HUES64 (cell line): ENCODE measurements around the gene MCTS1.
A peak's percentile ranks its signal among the peaks of the same experiment; 100 is the strongest.
"Not testable (repeated sequence)": the region's sequence is repeated elsewhere in the genome, so short reads cannot be mapped to it uniquely, and the experiment has no call there.

ENCODE experiments used
- H3K27ac ChIP-seq: 2 replicates; pipeline ENCODE4 v1.7.0; 2013; ENCODE audit warnings: low read depth, low read length, inconsistent platforms
- H3K27me3 ChIP-seq: 2 replicates; pipeline ENCODE4 v1.6.1; 2013; ENCODE audit warnings: mild to moderate bottlenecking, low read length; ENCODE audit not compliant: insufficient read depth
- H3K36me3 ChIP-seq: 2 replicates; pipeline ENCODE4 v1.6.1; 2013; ENCODE audit warnings: mild to moderate bottlenecking, low read length; ENCODE audit not compliant: insufficient read depth
- H3K4me1 ChIP-seq: 2 replicates; pipeline ENCODE4 v1.6.1; 2013; ENCODE audit warnings: mild to moderate bottlenecking, low read length, moderate library complexity; ENCODE audit not compliant: insufficient read depth
- H3K4me3 ChIP-seq: 2 replicates; pipeline ENCODE4 v1.5.1; 2013; ENCODE audit warnings: mild to moderate bottlenecking, low read length, moderate library complexity
- H3K9ac ChIP-seq: 2 replicates; pipeline ENCODE4 v1.6.1; 2013; ENCODE audit warnings: mild to moderate bottlenecking, low read depth, low read length
- H3K9me3 ChIP-seq: 2 replicates; pipeline ENCODE4 v1.6.1; 2013; ENCODE audit warnings: low read depth, low read length; ENCODE audit not compliant: insufficient read depth
- WGBS: fragments of 150-250, 120-280 bp; methylation state at CpG from one replicate; pipeline ENCODE4 v1.1.7; 2013; ENCODE audit warnings: missing lambda C conversion rate; 5-methylcytosine and 5-hydroxymethylcytosine counted together

MCTS1 gene

DNA sequence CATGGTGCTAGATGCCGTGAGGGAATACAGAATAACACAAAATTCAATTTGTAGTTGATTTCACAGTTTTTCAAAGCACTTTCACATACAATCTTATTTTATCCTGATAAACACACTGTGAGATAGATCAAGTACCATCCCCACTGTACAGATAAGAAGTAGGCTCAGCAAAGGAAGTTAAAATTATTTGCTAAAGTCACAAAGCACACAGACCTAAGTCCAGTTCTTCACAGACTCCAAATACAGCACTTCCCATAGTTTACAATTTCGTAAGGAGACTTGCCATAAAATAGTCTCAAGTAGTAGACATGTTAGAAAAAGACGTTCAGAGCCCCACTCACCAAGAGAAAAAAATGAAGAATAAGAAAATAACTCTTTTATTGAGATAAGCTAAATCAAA is 35.3 kb upstream of the MCTS1 start:
- 87% methylated on average over 1 of the region's 3 CpGs for WGBS
- H3K4me3 ChIP-seq = no peak overlapping the region
- H3K4me1 ChIP-seq = no peaks in the 10 kb centered on the region
- no peak overlapping the region for H3K9ac ChIP-seq
- no peaks in the 10 kb centered on the region for H3K9me3 ChIP-seq
- H3K27me3 ChIP-seq = no peaks in the 10 kb centered on the region
- no peak overlapping the region for H3K27ac ChIP-seq
- H3K36me3 ChIP-seq = no peaks in the 10 kb centered on the region

GRCh38 chrX:120570011-120570600 is 33.8 kb upstream of the MCTS1 start:
- no peak overlapping the region for H3K27ac ChIP-seq
- H3K36me3 ChIP-seq = no peaks in the 10 kb centered on the region
- H3K9me3 ChIP-seq = no peaks in the 10 kb centered on the region
- no peak overlapping the region for H3K9ac ChIP-seq
- 86% methylated on average over 2 of the region's 3 CpGs for WGBS
- H3K4me3 ChIP-seq = no peak overlapping the region
- H3K27me3 ChIP-seq = no peaks in the 10 kb centered on the region
- no peaks in the 10 kb centered on the region; the same call in 1 of the 2 replicates for H3K4me1 ChIP-seq

GRCh38 chrX:120573806-120574205 is 30.1 kb upstream of the MCTS1 start:
- H3K4me1 ChIP-seq, H3K9ac ChIP-seq, H3K36me3 ChIP-seq, H3K27me3 ChIP-seq, H3K9me3 ChIP-seq, H3K27ac ChIP-seq, H3K4me3 ChIP-seq: not testable (repeated sequence)
- 100% methylated on average over 5 of the region's 13 CpGs for WGBS

- H3K27ac ChIP-seq = no peak overlapping the region
- H3K36me3 ChIP-seq = no peaks in the 10 kb centered on the region
- no peaks in the 10 kb centered on the region for H3K9me3 ChIP-seq
- H3K4me1 ChIP-seq = no peaks in the 10 kb centered on the region; the same call in 1 of the 2 replicates
- H3K9ac ChIP-seq = no peak overlapping the region
- 81% methylated on average over 17 of the region's 18 CpGs for WGBS
- no peaks in the 10 kb centered on the region for H3K27me3 ChIP-seq
- H3K4me3 ChIP-seq = no peak overlapping the region
Observed at GRCh38 chrX:120575379-120576114, 28.4 kb upstream of the MCTS1 start.

GRCh38 chrX:120585702-120586101 is 18.2 kb upstream of the MCTS1 start:
- H3K4me3 ChIP-seq = no peak overlapping the region
- no peaks in the 10 kb centered on the region for H3K27me3 ChIP-seq
- H3K9me3 ChIP-seq = no peaks in the 10 kb centered on the region
- WGBS = 100% methylated on average over 1 of the region's 2 CpGs
- no peaks in the 10 kb centered on the region for H3K4me1 ChIP-seq
- H3K36me3 ChIP-seq = no peaks in the 10 kb centered on the region
- H3K9ac ChIP-seq = no peak overlapping the region
- H3K27ac ChIP-seq = no peak overlapping the region

DNA sequence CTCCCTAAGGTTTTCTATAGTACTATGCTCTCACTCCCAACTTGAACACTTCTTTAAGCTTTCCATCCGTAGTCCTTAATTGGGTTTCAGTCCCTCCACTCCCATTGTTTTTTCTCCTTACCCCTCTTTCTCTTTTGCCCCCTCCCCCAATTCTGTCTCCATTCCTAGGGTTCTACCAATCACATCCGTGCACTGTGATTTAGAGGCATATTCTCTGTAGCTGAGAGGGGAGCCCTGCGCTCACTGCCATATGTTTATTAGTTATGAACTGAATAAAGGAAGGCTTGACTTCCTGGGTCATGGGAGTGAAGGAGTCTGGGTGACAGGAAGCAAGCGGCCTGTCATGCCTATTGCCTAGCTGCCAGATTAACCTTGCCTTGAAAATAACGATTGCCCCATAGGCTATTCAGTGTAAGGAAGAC is 471 bp downstream of the MCTS1 start:
- Histone ChIP-seq H3K4me1 (no peaks in the 10 kb centered on the region; the same call in 1 of the 2 replicates), H3K36me3 (peaks cover 6% of the 10 kb centered on the region; the same call in 1 of the 2 replicates), H3K9ac (peak overlapping the region; percentile 77), H3K27ac (peak overlapping the region; percentile 95; the same call in 1 of the 2 replicates), H3K27me3 (no peaks in the 10 kb centered on the region), H3K4me3 (peak overlapping the region; percentile 85), H3K9me3 (no peaks in the 10 kb centered on the region)
- 1% methylated on average over 5 of the region's 5 CpGs for WGBS

GRCh38 chrX:120612086-120612485 is 8.2 kb downstream of the MCTS1 start:
- WGBS = no CpG with 5 or more reads among the region's 1 CpG
- no peak overlapping the region for H3K4me3 ChIP-seq
- H3K9me3 ChIP-seq = no peaks in the 10 kb centered on the region
- no peaks in the 10 kb centered on the region for H3K4me1 ChIP-seq
- peaks cover 45% of the 10 kb centered on the region for H3K36me3 ChIP-seq
- H3K9ac ChIP-seq = no peak overlapping the region
- H3K27me3 ChIP-seq = no peaks in the 10 kb centered on the region
- H3K27ac ChIP-seq = no peak overlapping the region

GRCh38 chrX:120614816-120615215 is 10.9 kb downstream of the MCTS1 start:
- H3K4me1 ChIP-seq = no peaks in the 10 kb centered on the region
- H3K27me3 ChIP-seq = no peaks in the 10 kb centered on the region
- H3K27ac ChIP-seq = no peak overlapping the region
- peaks cover 36% of the 10 kb centered on the region for H3K36me3 ChIP-seq
- no peak overlapping the region for H3K4me3 ChIP-seq
- H3K9ac ChIP-seq = no peak overlapping the region
- no peaks in the 10 kb centered on the region for H3K9me3 ChIP-seq

GRCh38 chrX:120617996-120618630 is 14.2 kb downstream of the MCTS1 start:
- Histone ChIP-seq H3K27me3 (no peaks in the 10 kb centered on the region), H3K27ac (no peak overlapping the region), H3K9ac (no peak overlapping the region), H3K9me3 (no peaks in the 10 kb centered on the region), H3K36me3 (peaks cover 19% of the 10 kb centered on the region; the same call in 1 of the 2 replicates), H3K4me1 (no peaks in the 10 kb centered on the region), H3K4me3 (no peak overlapping the region)
- WGBS = 90% methylated on average over 5 of the region's 5 CpGs

- Histone ChIP-seq H3K9me3 (no peaks in the 10 kb centered on the region), H3K27ac (no peak overlapping the region), H3K27me3 (no peaks in the 10 kb centered on the region), H3K4me1 (no peaks in the 10 kb centered on the region), H3K9ac (no peak overlapping the region), H3K36me3 (no peaks in the 10 kb centered on the region), H3K4me3 (no peak overlapping the region)
- 100% methylated on average over 1 of the region's 2 CpGs for WGBS
Observed at GRCh38 chrX:120625371-120625770, 21.5 kb downstream of the MCTS1 start.
